Measurements from ENCODE around the gene FOXA3. TPM values are rescaled to one million over a fixed set of nuclear protein-coding genes. Genes with fewer than 3 reads are reported as not detected.

FOXA3 gene
- polyA plus RNA-seq, 1 experiment, result not detected

DNA sequence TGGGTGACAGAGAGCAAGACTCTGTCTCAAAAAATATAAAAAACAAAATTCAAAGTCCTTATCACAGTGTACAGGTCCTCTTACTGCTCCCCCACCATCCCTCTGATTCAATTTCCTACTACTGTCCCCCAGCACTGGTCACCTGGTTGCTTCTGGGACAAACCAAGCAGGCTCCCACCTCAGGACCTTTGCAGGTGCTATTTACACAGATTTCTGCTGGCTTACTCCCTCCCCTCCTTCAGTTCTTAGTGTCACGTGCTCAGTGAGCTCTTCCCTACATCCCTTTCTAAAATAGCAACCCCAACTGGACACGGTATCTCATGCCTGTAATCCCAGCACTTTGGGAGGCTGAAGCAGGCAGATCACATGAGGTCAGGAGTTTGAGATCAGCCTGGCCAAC lies 15.8 kb downstream of the FOXA3 start:
- no peak for DNase-seq (ENCODE audit: low read depth)
- H3K4me3 ChIP-seq (ENCODE audit: low read depth, low read length), result no peak overlapping the region
- TF ChIP-seq, protein P1, sequence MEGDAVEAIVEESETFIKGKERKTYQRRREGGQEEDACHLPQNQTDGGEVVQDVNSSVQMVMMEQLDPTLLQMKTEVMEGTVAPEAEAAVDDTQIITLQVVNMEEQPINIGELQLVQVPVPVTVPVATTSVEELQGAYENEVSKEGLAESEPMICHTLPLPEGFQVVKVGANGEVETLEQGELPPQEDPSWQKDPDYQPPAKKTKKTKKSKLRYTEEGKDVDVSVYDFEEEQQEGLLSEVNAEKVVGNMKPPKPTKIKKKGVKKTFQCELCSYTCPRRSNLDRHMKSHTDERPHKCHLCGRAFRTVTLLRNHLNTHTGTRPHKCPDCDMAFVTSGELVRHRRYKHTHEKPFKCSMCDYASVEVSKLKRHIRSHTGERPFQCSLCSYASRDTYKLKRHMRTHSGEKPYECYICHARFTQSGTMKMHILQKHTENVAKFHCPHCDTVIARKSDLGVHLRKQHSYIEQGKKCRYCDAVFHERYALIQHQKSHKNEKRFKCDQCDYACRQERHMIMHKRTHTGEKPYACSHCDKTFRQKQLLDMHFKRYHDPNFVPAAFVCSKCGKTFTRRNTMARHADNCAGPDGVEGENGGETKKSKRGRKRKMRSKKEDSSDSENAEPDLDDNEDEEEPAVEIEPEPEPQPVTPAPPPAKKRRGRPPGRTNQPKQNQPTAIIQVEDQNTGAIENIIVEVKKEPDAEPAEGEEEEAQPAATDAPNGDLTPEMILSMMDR (IDR thresholded peaks at IDR 0.05; ENCODE audit: insufficient read depth, low read depth, low read length), result no peak
- POLR2A ChIA-PET, result interaction anchor here (0.6 kb wide), 1 partner anchor 109 kb away, joined by 10 read pairs; no protein-coding TSS in a partner anchor
- CTCF ChIA-PET, result interaction anchor here (0.8 to 6.2 kb wide), 3 partner anchors 15 to 63 kb away, joined by 3 to 49 read pairs (median 3); partner anchors contain the start of genes FOXA3 and SYMPK
- H3K27me3 ChIP-seq (ENCODE audit: control insufficient read depth, insufficient read depth, low read length), result no peaks in the 10 kb centered on the region
- H3K36me3 ChIP-seq (ENCODE audit: control insufficient read depth, insufficient read depth, low read length), result peaks cover 4% of the 10 kb centered on the region; the same call in 1 of the 2 replicates

DNA sequence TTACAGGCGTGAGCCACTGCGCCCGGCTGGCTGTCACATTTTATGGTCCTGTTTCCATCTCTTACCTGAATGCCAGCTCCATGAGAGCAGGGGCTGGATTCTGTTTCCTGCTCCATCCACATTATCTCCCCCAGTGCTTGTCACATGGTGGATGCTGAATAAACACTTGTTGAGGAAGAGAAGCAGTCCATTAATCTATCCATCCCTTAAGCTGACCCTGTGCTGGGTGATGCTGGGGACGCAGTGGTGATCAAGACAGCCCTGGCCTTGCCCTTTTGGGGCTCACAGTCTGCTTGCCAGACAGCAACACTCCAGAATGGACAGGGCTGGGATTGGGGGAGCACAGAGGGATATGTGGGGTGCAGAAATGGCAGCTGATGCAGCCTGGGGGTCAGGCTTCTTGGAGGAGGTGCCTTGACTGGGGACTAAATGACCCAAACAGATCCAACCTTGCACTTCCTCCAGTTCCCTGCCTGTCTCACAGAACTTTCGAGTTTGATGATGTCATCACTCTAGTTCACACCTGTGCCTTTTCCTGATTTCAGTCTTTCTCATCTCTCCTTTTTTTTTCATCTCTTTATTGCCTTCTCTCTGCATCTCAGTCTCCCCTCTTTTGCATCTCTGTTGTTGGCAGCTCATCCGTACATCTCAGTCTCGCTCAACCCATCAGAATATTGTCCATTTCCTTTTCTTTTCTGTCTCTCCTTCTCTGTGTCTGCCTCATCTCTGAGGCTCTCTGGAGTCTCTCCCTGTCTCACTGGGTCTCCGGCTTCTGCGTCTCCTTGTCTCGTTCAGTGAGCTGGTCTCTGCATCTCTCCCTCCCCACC lies 17.2 kb downstream of the FOXA3 start:
- TF ChIP-seq, protein P1 (IDR thresholded peaks at IDR 0.05; ENCODE audit: insufficient read depth, low read depth, low read length), result no peak
- Histone ChIP-seq H3K36me3 (ENCODE audit: control insufficient read depth, insufficient read depth, low read length) (peaks cover 4% of the 10 kb centered on the region; the same call in 1 of the 2 replicates), H3K27me3 (ENCODE audit: control insufficient read depth, insufficient read depth, low read length) (no peaks in the 10 kb centered on the region), H3K4me3 (ENCODE audit: low read depth, low read length) (no peak overlapping the region)
- CTCF ChIA-PET, result interaction anchor here (0.6 to 6.2 kb wide), 5 partner anchors 16 to 166 kb away, joined by 3 to 49 read pairs (median 4); partner anchors contain the start of genes FOXA3 and SYMPK
- POLR2A ChIA-PET, result interaction anchor here (0.5 kb wide), 1 partner anchor 20 kb away, joined by 3 read pairs; no protein-coding TSS in a partner anchor
- no peak for DNase-seq (ENCODE audit: low read depth)

DNA sequence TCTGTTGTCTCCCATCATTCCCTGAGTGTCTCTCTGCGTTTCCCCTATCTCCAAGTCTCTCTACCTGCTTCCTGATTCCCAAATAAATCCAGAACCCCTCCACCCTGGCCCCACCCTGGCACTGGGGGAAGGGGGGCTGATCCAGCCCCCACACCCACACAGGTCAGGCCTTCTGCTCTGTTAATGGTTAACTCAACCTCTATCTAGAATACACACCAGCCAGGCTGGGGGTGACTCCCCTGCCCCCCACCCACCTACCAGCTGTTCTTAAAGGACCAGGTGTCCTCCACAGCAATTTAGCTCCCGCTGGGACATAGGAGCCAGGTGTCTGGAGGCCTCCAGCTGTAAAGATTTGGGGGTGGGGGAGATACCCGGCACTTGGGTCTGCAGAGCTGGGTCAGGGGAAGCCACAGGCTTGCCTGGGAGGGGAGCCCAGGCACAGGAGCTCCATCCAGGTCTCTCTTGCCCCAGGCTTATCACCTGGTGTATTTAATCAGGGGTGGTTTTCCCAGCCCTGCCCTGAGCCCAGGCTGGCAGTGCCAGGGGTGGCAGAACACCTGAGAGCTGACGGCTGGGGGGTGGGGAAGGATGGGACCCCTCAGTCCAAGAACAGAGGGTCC lies 17.9 kb downstream of the FOXA3 start:
- CTCF ChIA-PET, result interaction anchor here (0.6 to 6.2 kb wide), 7 partner anchors 11 to 165 kb away, joined by 3 to 49 read pairs (median 4); partner anchors contain the start of genes FOXA3, SIX5 and SYMPK
- POLR2A ChIA-PET, result no interaction called here
- no peak for DNase-seq (ENCODE audit: low read depth)
- H3K27me3 ChIP-seq (ENCODE audit: control insufficient read depth, insufficient read depth, low read length), result no peaks in the 10 kb centered on the region
- H3K4me3 ChIP-seq (ENCODE audit: low read depth, low read length), result no peak overlapping the region
- TF ChIP-seq, protein P1 (IDR thresholded peaks at IDR 0.05; ENCODE audit: insufficient read depth, low read depth, low read length), result no peak
- H3K36me3 ChIP-seq (ENCODE audit: control insufficient read depth, insufficient read depth, low read length), result peaks cover 4% of the 10 kb centered on the region; the same call in 1 of the 2 replicates

DNA sequence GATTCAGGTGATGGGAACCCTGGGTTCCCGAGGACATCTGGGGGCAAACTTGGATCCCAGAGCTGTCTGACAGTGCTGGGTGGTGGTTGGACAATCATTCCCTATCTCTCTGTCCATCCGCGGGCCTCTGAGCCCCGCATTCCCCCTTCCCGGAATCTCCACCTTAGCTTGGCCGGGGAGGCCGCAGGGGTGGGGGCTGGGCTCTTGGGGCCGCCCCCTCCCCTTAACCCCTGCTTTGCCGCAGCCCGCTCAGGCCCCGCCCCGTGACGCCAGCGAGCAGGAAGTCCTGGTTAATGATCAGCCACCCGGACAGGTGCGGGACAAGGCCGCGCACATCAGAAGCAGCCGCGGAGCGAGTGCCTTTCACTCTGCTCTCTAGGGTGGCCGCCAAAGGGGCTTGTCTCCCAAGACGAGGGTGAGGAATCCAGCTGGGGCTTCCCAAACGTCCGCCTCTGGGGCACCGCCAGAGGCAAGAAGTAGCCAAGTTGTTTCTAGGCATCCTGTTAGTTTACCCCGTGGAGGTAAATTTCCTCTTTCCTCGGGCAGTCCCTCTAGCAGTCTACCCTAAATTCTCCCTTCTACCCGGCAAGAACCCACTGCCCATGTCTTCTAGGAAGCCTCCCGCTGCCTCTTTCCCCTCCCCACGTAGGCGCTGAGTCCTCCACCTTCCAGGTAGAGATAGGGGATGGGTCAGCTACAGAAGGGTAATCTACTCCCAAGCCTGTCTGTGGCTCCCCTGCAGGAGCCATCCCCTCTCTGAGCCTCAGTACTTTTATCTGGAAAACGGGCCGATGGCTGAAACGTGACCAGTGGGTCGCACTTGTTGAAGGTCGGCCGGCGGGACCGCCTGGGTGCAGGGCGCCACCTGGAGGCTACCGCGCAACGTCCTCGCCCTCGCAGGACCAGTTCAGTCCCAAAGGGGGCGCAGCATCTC lies 18.8 kb downstream of the FOXA3 start:
- TF ChIP-seq, protein P1 (IDR thresholded peaks at IDR 0.05; ENCODE audit: insufficient read depth, low read depth, low read length), result peak; percentile 99
- POLR2A ChIA-PET, result no interaction called here
- no peaks in the 10 kb centered on the region for H3K27me3 ChIP-seq (ENCODE audit: control insufficient read depth, insufficient read depth, low read length)
- DNase-seq (ENCODE audit: low read depth), result peak; percentile 34
- H3K4me3 ChIP-seq (ENCODE audit: low read depth, low read length), result no peak overlapping the region
- H3K36me3 ChIP-seq (ENCODE audit: control insufficient read depth, insufficient read depth, low read length), result peaks cover 4% of the 10 kb centered on the region; the same call in 1 of the 2 replicates
- CTCF ChIA-PET, result interaction anchor here (0.7 to 6.2 kb wide), 7 partner anchors 12 to 114 kb away, joined by 3 to 49 read pairs (median 4); partner anchors contain the start of genes FOXA3, SIX5 and SYMPK

Measured in BJ (cell line).